Stimulated activated CD8-positive, alpha-beta memory T cell treated with anti-CD3 and anti-CD28 coated beads, Interleukin-4, amount 100 ng/mL, for 4 hours (primary cell): ENCODE data around the gene TPRG1.

Source experiments
- DNase-seq, 2 donors: peaks; one replicate each; pipeline ENCODE4 v3.0.0-alpha.2; 2020; ENCODE audit warnings: low read depth in 2 of 2, low spot score in 1 of 2

The TPRG1 gene

DNA sequence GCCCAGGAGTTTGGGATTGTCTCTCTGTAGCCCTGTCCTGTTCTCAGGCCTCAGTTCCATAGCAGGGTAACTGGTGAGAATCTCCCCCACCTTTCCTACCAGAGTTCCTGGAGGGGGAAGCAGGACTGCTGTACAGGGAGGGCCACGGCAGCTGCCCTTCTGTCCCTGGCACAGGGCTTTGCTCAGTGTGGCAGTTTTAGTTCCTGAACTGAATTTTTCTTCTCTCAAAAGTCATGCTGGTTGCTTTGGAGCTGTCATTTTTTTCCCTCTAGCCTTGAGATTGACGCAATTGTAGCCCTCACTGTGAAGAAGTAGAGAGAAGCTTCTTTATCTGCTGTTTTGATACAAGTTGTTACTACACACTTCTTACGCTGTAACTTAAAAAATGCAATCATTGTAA lies 55.5 kb downstream of the TPRG1 start:
- DNase-seq = no peak

DNA sequence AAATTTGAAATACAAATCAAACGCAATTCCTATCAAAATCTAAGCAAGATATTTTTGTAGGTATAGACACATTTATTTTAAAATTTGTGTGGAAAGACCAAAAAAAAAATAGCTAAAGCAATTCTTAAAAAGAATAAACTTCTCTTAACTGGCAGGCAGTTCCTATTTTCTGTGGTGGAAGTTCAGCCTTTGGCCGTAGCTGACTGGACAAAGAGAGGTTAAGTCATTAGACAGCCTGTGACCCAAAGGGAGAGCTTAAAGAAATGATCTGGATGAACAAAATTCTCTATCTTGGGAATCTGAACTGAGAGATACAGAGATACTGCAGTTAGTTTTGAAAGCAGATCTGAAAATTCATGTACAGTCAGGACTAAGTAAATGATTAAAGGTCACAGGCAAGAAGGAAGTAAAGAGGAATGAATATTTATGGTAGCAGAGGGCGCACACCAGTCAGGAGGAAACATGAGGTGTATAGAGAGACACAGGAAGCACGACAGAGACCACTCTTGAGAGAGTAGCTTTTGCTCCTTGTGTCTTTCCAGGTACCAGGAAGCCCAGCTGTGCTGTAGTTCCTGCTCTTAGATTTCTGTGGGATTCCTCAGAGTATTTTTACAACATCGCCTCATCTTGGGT lies 57.5 kb downstream of the TPRG1 start:
- no peak for DNase-seq

DNA sequence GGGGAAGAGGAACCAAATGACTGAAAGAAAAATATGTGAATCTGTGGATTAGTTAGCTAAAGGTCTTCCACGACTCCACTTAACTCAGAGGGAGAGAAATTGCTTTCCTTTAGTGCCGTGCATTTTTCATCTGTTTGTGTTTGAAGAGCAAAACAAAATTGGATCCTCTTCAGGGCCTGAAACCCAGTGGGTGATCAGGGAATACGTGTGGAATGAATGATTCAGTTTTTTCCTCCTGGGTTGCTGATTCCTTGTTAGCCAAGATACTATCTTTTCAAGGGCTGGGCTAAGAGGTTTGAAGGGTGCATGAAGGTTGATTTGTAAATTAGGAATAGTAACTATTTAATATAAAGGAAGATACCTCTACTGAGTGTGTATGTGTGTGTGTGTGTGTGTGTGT lies 61.0 kb downstream of the TPRG1 start:
- no peak for DNase-seq

DNA sequence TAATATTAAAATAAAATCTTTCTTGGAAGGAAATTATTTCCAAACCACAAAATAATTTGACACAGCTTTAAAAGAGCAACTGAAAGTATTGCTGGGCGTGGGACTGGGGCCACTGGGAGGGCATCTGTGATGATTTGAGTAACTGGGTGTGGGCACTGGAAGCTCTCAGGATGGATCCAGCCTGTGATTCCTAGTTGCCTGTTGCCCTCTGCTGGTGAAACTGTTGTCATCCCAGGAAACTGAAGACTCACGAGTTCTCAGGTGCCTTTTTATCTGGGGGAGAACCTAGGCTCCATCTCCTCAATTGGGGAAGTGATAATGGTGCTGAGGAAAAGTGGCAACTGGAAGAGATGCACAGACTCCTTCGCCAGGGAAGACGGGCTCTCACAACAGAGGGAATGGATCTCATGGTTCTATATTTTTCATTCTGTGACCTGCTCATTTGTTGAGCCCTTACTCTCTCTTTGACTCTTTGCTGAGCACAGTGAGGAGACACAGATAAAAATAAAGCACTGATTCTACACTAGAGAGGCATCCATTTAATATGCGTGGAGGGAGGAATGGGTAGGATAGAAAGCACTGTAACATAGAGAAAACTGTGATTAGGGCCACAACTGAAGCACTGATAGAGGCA lies 61.6 kb downstream of the TPRG1 start:
- DNase-seq = no peak

DNA sequence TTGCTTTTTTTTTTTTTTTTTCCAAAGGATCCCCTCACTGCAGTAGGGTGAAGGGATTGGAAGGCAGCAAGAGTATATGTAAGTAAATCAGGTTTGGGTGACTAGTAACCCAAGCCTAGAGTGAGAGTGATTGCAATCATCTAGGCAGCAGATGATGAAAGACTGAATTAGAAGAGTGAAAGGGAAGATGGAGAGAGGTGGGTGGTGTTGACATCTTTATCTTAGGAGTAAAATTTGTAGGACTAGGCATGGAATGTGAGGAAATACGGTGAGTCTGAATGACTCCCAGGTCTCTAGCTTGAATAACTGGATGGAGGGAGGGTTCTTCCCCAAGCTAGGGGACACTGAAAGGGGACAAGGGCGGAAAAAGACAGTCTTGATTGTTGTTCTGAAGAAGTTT lies 63.4 kb downstream of the TPRG1 start:
- DNase-seq = no peak

DNA sequence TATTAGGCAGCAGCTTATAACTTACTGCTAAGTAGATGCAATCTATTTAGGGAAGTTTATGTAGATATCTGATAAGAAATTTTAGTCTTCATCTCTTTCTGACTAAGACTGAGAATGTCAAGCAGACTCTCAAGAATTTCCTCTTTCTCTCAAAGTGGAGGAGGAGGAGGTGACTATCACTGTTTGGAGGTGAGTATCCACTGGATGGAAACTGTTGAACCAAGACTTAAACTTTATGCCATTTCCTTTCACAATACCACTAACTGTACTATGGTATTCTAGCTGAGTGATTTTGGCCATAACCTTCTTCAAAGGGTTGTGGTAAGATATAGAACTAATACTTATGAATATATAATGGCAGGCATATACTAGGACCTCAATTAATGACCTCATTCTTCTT lies 64.6 kb downstream of the TPRG1 start:
- DNase-seq = no peak

DNA sequence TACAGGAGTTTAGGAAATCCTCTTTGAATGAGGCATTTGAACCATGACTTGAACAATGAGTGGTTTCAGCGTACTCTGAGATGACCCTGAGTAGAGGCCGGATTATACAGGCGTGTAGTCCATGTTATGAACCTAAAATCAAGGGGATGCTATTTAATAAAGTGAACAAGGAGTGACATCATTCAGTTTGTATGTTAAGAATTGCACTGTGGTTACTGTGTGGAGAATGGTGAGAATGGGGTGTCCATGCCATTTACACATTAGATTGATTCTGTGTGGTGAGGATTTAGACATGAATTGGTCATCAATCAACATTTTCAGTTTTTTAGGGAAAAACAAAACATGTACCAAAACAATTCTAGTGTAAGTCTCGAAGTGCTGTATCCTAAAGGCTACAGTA lies 65.8 kb downstream of the TPRG1 start:
- no peak for DNase-seq

DNA sequence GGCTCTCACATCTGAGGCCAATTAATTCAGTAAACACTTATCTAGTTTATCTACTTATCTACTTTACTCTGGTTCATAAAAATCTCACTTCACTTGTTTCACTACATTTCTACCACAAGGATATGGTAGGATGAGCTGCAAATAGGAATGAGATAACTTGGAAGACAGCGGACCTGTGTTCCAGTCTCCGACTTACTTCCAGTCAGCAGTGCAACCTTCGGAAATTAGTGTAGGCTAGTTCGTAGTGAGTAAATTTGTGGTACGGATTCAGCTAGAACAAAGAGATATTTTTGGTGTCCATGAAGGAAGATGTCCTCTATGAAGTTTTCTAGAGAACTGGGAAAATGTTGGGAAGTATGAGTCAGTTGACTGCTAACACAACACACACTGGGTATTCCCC lies 66.3 kb downstream of the TPRG1 start:
- DNase-seq = no peak

DNA sequence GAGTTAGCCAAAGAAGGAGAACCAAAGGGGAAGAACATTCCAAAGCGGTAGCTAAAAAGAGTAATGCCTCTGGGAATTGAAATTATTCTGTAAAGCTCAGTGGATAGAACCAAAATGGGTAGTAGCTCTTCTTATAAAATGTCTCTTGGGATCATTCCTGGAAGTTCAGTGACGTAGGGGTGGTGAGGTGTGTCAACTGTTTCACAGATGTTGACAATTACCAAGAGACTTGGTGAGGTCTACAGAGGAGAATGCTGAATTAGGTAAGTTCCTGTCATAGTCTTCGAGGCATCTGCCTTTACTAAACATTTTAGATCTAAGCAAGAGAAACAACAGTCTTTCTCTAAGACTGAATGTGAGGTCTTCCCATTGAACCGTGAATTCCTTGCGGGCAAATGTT lies 67.8 kb downstream of the TPRG1 start:
- DNase-seq = no peak

DNA sequence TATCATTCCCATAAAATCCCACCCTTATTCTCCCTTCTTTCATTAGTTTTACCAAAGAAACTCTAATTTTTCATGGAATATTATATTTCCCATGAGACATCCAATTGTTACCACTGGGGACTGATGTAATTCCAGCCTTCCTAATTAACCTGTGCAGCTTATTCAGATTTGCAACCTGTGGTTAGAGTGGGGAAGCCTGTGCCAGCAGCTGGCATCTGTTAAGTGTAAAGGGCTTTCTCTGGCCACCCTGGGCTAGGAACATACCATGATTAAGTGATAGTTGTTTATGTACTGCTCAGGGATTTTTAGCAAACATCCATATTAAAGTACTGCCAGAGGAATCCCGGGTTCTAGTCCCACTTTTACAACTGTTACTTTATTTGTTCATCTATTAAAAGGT lies 78.2 kb downstream of the TPRG1 start:
- no peak for DNase-seq

DNA sequence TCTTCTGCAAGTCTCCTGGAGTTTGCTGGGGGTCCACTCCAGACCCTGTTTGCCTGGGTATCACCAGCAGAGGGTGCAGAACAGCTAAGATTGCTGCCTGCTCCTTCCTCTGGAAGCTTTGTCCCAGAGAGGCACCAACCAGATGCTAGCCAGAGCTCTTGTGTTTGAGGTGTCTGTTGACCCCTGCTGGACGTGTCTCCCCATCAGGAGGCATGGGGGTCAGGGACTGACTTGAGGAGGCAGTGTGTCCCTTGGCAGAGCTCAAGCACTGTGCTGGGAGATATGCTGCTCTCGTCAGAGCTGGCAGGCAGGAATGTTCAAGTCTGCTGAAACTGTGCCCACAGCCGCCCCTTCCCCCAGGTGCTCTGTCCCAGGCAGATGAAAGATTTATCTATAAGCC lies 86.5 kb downstream of the TPRG1 start:
- DNase-seq = no peak

DNA sequence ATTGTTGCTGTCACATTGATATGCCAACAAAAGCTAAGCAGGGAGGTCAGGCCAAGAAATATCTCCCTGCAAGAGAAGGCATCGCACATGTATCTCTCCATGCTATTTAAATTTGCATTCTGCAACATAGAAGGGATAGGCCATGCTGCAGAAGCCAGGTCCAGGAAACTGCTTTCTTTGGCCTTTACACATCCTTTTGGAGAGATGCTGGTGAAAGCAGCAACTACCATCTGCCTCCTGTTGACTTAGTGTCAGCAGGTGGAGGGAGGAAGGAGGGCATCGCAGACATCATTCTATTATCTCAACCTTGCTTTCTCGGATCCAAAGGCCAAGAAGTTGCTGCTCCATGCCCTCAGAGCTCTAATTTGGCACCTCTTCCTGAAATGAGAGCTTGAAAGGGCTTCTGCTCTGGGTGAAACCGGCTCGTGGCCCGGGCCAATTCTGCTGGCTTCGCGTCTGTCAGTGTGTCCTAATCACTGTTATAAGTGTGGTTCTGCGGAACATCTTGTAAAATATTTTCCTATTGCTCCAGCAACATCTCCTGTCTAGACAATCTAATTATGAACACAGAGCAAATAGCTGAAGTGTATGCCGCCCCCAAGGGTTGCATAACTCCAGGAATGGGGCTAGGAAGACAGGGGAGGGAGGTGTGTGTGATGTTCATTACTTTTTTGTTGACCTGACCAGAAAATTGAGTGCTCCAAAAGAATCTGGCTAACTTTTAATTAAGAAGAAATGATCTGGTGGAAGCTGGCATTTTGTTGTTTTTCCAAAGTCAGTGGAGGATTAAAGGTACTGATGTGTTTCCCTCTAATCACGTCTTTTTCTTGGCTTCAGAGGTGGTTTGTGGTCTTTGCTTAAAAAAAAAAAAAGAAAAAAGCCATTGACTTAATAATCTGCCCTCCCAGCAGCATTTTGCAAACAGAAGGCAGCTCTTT lies 89.1 kb downstream of the TPRG1 start:
- DNase-seq = no peak

DNA sequence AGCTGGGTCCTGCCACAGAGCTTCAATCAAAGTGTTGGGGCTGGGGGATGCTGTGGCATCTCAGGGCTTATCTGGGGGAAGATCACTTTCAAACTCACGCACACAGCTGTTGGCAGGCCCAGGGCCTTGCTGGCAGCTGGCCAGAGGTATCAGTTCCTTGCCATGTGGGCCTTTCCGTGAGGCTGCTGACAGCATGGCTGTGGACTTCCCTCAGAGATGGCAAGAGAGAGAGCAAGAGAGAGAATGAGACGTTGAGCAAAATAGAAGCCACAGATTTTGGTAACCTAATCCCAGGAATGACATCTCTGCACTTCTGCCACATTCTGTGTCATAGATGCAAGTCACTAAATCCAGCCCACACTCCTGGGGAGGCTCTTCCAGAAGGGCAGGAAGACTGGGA lies 91.0 kb downstream of the TPRG1 start:
- DNase-seq = no peak

DNA sequence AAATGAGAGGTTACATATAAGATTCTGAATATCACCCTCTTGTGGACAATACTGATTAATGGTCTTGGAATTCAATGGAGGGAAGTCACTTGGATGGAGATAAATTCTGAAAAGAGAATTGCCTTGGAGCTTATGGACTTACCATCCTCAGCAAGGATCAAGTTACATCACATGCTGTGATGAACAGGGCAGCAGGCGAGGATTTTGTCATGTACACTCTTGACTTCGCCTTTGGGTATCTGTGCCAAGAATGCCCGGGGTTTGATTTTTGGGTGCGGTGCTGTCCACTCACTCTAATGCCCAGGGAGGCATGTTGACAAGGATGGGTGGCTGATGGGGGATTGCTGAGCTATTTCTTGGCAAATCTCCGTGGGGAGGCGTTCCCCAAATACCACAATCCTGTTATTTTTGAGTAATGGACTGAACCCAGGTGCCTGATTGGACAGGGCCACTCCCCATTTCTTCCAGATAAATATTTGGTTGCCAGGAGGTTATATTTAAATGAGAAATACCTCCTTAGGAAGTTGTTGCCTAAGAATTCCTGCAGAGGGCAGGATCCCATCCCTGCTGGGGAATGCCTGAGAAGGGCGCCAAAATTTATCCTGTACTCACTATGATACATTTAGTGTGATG lies 96.3 kb downstream of the TPRG1 start:
- DNase-seq = no peak

DNA sequence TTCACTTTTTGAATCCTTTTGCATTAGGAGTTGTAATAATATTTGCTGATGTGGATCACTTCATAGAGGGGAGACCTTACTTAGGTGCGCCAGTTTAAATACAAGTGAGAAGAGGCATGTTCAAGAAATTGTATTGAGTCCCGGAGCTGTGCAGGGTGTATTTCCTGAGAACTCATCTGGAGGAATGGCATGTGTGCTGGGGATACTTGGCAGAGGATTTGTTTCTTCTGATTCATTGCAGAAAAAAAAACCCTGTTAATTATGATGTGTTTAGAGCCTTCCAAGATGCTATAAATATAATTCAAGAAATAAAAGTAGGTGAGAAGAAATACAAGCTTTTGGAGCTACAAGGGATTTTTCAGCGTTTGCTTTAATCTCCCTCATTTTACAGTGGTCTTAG lies 97.6 kb downstream of the TPRG1 start:
- no peak for DNase-seq

DNA sequence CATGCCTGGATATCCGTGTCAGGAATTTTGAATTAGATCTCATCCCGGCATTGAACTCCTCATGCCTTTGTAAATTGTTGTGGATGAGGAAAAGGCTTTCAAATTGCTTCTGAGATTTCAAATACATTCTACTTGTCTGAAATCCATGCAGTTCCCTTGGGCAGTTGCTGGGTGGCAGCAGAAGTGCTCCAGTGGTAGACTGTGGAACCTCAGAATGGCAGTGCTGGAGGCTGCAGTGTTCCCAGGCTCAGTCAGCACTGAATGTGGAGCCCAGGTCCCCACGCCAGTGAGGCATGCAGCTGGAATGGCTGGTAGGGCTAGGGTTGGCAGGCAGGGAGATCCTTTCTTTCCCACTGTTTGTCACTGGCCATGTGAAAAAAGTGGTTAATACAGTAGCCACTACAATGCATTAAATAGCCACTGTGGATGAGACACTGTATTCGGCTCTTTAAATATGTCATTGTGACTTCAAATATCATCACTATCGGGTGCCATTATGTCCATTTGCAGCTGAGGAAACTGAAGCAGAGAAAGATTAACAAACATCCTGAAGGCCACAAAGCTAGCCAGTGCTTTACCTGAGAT lies 98.6 kb downstream of the TPRG1 start:
- DNase-seq = no peak

DNA sequence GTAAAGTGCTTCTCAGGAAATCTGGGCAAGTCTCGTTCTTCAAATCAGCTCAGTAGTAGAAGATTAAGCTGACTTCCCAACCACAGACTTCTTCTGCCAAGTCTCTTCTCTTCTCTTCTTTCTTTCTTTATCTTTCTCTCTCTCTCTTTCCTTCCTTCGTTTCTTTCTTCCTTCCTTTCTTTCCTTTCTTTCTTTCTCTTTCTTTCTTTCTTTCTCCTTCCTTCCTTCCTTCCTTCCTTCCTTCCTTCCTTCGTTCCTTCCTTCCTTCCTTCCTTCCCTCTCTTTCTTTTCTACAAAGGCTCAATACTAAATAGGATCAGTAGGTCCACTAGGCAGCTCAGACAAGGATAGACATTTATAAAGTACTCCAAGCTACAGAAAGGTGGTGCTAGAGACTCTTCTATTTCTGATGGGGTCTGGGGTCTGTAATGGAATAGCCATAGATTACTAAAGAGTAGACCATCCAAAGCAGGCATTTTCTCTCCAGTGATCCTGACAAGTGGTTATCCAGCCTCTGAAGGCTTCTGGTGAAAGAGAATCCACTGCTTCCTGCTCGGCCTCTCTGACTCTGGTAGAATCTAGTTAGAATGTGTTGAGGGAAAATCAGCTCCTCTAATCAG lies 100.8 kb downstream of the TPRG1 start:
- no peak for DNase-seq

DNA sequence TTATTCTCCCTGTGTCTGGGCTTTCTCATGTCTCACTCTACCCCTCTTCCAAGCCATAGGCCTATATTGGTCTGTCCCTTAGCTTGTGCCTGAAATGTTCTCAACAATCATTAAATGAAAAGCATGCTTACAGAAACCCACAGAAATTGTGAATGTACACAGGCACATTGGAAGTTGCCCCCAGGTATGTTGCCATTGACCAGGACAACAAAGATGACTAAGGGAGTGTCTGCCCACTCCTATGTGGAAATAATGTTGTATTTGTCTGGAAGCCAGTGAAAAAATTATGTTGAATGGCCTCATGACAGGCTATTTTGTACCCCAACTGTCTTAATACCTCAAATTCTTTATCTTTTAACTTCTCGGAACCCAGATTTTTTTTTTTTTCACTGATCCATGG lies 102.0 kb downstream of the TPRG1 start:
- DNase-seq = no peak

DNA sequence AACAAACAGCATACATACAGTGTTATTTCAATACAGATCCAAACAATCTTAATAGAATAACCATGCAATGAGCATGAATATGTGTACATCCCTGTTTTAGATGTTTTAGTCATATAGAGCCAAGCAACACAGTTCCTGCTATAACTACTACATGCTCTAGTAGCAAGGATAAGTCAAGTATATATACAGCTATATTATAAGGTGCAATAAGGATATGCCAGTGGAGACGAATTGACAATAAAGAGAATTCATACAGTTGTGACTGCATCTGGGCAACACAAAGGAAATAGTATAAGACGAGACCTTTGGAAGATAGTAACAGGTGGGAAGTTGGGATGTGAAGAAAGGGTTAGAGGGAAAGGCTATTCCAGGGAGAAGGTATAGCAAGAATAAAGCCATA lies 103.4 kb downstream of the TPRG1 start:
- no peak for DNase-seq

DNA sequence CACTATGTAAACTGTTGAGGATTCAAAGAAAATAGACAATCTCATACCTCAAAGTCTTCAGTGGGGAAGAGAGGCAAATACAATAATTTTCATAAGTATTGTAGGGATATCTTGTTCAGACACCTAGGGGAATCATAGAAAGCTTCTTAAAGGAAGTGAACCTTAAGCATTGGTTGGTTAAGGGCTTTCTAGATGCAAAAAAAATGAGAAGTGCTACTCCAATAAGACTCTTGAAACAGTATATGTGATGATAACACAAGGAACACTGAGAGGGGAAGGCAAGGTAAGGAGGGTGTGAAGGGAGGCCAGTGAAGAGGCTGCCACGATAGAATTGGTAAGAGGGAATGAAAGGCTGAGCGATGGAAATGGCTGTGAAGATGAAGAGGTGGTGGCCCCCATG lies 104.1 kb downstream of the TPRG1 start:
- DNase-seq = no peak
